ENCODE data around the gene LRPAP1. TPM values are rescaled to one million over a fixed set of nuclear protein-coding genes. Genes with fewer than 3 reads are reported as not detected.
"Not testable (repeated sequence)": the region's sequence is repeated elsewhere in the genome, so short reads cannot be mapped to it uniquely, and the experiment has no call there.

Gene LRPAP1
- total RNA-seq, 1 donor from 2014 or later: 64.6 TPM

DNA sequence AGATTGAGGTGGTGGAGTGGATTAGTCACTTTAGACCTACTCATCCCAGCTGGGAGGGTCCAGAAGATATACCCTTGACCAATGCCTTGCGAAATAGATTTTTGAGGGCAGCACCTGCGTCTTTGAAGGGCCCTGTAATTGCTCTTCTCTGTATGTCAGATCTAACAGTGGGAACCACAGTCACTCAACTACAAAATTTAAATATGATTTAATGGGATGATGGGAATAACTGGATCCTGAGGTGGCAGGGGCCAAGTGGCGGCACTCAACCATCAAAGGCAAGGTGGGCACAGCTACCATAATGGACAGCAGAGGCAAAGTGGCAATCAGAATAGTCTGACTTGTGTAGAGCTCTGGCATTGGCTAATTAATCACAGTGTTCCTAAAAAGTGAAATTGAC, 76.6 kb downstream of the LRPAP1 start:
- ATAC-seq: not testable (repeated sequence)

Other genes with a start within 250 kb of the LRPAP1 start
- 50.7 TPM for gene RGS12, start 239.4 kb downstream of the LRPAP1 start, total RNA-seq
- gene HGFAC, start 90.5 kb downstream of the LRPAP1 start, total RNA-seq: not detected
- 0.36 TPM for gene DOK7, start 69.1 kb downstream of the LRPAP1 start, total RNA-seq
- gene ADRA2C, start 234.0 kb upstream of the LRPAP1 start, total RNA-seq: 0.60 TPM

All from esophagus mucosa (tissue), 1 donor.